KOPT-K1 (cell line): Measurements from ENCODE around the gene STAC3.

Experiments used
- H3K27ac ChIP-seq: fragments of 200-600 bp; sonication (generic); 2 replicates; pipeline ENCODE4 v1.5.1; 2016; ENCODE audit warnings: antibody characterized with exemption, mild to moderate bottlenecking, low read depth, low read length; ENCODE audit not compliant: poor library complexity, severe bottlenecking
- H3K36me3 ChIP-seq: fragments of 200-600 bp; sonication (generic); 2 replicates; pipeline ENCODE4 v1.5.1; 2017; ENCODE audit warnings: antibody characterized with exemption, mild to moderate bottlenecking, low read length, moderate library complexity; ENCODE audit not compliant: insufficient read depth
- H3K9me3 ChIP-seq: fragments of 200-600 bp; sonication (generic); 2 replicates; pipeline ENCODE4 v1.5.1; 2017; ENCODE audit warnings: antibody characterized with exemption, low read length, mild to moderate bottlenecking; ENCODE audit not compliant: insufficient read depth, poor library complexity, severe bottlenecking

STAC3 gene

DNA sequence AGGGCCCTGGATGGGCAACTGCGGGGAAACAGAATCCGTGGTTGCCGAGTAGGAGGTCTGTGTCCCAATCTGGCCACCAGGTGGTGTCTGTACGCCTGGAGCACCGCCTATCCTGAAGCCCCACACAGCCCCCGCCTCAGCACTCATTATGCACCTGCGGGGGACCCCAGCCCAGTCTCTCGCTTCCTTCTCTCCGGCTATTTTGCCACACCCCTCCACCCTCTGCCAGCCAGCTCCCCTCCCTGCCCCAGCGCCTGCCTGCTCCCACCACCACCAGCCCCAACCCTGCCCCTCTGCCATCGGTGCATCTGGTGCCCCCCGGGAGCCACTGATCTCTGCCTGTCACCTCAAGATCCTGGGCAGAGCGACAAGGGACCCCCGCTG is 36.6 kb downstream of the STAC3 start:
- Histone ChIP-seq H3K27ac (no peak overlapping the region), H3K36me3 (no peaks in the 10 kb centered on the region), H3K9me3 (no peaks in the 10 kb centered on the region)

DNA sequence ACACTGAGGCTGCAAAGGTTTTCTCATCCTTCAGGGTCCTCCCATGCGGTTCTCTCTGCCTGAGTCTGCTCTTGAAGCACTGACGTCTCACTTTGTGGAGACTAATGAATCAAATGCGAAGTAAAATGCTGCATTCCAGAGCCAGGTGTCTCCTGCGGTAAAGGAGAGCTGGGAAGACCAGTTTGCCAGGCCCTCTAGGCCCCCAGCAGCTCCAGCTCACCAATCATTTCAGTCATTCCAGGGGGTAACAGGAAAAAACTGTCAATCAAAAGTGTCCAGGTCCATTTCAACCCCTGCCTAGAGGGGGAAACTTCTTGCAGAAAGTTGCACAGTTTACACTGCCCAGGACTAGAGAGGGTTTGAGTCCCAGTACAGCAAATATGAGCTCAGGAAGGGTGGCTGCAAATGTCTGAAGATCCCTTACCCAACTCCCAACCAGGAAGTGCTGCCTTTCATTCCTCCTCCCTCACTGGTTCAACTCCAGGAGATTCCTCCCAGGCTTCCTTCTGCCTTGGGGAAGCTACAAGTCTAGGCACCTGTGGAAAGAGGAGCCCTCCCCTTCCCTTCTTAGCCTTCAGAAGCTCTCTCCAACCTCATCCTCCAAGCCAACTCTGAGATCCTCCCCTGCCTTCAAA is 37.1 kb downstream of the STAC3 start:
- Histone ChIP-seq H3K27ac (no peak overlapping the region), H3K36me3 (no peaks in the 10 kb centered on the region), H3K9me3 (no peaks in the 10 kb centered on the region)

DNA sequence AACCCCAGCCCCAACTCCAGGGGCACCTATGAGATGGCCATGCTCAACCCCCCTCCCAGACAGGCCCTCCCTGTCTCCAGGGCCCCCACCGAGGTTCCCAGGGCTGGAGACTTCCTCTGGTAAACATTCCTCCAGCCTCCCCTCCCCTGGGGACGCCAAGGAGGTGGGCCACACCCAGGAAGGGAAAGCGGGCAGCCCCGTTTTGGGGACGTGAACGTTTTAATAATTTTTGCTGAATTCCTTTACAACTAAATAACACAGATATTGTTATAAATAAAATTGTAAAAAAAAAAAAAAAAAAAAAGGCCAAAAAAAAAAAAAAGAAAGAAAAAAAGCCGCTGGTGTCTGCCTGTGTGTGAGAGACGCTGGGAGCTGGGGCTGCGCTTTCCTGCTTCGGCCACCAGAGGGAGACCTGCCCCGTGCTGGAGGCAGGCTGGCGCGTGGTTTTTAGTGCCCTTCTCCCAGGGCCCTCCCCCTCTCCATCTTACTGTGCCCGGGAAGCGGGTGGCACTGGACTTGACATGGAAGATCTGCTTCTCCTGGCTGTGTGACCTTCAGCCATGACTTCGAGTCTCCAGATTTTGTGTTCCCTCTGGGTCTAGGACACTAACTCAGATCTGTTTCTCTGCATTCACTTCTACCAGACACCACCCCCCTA is 37.8 kb downstream of the STAC3 start:
- H3K27ac ChIP-seq = no peak overlapping the region
- H3K9me3 ChIP-seq = no peaks in the 10 kb centered on the region
- H3K36me3 ChIP-seq = no peaks in the 10 kb centered on the region

DNA sequence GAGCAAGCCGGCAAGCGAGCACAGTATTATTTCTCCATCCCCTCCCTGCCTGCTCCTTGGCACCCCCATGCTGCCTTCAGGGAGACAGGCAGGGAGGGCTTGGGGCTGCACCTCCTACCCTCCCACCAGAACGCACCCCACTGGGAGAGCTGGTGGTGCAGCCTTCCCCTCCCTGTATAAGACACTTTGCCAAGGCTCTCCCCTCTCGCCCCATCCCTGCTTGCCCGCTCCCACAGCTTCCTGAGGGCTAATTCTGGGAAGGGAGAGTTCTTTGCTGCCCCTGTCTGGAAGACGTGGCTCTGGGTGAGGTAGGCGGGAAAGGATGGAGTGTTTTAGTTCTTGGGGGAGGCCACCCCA is 38.3 kb downstream of the STAC3 start:
- Histone ChIP-seq H3K36me3 (no peaks in the 10 kb centered on the region), H3K9me3 (no peaks in the 10 kb centered on the region)

DNA sequence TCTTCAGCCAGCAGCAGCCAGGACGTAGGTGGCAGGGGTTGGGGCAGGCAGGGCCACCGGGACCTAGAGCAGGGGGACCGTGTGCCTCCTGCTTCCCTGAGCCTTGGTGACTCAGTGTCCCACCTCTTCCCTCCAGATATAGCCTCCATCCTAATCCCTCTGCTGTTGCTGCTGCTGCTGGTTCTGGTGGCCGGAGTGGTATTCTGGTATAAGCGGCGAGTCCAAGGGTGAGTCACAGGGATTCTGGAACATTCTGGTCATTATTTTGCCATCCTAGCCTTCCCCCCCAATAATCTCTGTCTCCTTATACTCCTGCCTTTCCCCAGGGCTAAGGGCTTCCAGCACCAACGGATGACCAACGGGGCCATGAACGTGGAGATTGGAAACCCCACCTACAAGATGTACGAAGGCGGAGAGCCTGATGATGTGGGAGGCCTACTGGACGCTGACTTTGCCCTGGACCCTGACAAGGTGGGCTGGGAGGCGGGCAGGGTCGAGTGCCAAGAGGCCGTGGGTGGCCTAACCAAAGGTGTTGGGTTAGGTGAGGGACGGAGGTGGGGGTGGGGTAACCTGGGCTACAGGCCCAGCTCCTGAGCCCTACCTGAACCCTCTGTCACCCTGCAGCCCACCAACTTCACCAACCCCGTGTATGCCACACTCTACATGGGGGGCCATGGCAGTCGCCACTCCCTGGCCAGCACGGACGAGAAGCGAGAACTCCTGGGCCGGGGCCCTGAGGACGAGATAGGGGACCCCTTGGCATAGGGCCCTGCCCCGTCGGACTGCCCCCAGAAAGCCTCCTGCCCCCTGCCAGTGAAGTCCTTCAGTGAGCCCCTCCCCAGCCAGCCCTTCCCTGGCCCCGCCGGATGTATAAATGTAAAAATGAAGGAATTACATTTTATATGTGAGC is 38.9 kb downstream of the STAC3 start:
- Histone ChIP-seq H3K36me3 (no peaks in the 10 kb centered on the region), H3K27ac (no peak overlapping the region), H3K9me3 (no peaks in the 10 kb centered on the region)

More for the DNA sequence above, 38.3 kb downstream of the STAC3 start:
- H3K27ac ChIP-seq = no peak overlapping the region

DNA sequence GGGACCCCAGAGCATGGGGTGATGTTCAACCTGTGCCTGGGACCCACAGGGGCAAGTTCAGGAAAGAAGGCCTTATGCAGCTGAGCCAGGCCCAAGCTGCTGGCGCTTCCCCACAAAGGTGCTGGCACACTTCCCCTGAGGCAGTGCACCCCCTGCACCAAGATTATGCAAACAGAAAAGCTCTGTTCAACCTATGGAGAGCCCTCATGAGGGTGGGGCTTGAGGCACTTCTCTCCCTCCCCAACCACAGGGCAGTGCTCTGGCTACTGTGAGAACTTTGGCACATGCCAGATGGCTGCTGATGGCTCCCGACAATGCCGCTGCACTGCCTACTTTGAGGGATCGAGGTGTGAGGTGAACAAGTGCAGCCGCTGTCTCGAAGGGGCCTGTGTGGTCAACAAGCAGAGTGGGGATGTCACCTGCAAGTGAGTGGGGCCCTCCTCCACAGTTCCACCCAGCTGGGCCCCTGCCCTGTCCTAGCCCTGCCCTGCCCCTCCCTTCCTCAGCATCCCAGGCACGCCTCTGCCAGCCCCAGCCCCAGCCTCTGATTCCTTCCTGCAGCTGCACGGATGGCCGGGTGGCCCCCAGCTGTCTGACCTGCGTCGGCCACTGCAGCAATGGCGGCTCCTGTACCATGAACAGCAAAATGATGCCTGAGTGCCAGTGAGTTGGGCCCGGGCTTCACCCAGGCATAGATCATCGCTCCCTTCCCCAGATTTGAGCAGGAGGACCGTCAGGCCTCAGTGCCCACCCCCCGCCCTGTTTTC is 39.9 kb downstream of the STAC3 start:
- Histone ChIP-seq H3K27ac (no peak overlapping the region), H3K9me3 (no peaks in the 10 kb centered on the region), H3K36me3 (no peaks in the 10 kb centered on the region)

DNA sequence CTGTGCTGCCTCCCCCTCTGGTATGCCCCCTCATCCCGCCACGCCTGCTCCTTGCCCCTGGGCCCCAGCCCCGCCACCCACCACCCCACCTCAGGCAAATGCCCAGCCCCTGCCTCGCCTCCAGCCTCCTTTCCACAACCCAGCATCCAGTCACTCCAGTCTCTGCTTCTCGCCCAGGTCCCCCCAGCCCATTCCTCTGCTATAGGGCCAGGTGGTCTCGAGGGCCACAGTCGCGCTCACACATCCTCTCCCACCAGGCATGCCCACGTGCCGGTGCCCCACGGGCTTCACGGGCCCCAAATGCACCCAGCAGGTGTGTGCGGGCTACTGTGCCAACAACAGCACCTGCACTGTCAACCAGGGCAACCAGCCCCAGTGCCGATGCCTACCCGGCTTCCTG is 40.5 kb downstream of the STAC3 start:
- Histone ChIP-seq H3K27ac (no peak overlapping the region), H3K36me3 (no peaks in the 10 kb centered on the region)

DNA sequence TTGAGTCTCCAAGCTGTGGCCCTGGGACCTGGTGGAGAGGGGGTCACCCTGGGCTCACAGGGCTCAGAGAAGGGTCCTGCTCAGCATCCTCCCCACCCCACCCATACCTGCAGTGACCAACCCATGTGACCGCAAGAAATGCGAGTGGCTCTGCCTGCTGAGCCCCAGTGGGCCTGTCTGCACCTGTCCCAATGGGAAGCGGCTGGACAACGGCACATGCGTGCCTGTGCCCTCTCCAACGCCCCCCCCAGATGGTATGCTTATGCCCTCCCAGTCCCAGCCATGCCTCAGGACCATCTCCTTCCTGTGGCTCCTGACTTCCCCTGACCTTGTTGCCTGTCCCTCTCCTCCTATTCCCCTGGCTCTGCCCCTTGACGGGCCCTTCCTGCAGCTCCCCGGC is 41.1 kb downstream of the STAC3 start:
- Histone ChIP-seq H3K9me3 (no peaks in the 10 kb centered on the region), H3K36me3 (no peaks in the 10 kb centered on the region), H3K27ac (no peak overlapping the region)

More for the DNA sequence above, 40.5 kb downstream of the STAC3 start:
- no peaks in the 10 kb centered on the region for H3K9me3 ChIP-seq

DNA sequence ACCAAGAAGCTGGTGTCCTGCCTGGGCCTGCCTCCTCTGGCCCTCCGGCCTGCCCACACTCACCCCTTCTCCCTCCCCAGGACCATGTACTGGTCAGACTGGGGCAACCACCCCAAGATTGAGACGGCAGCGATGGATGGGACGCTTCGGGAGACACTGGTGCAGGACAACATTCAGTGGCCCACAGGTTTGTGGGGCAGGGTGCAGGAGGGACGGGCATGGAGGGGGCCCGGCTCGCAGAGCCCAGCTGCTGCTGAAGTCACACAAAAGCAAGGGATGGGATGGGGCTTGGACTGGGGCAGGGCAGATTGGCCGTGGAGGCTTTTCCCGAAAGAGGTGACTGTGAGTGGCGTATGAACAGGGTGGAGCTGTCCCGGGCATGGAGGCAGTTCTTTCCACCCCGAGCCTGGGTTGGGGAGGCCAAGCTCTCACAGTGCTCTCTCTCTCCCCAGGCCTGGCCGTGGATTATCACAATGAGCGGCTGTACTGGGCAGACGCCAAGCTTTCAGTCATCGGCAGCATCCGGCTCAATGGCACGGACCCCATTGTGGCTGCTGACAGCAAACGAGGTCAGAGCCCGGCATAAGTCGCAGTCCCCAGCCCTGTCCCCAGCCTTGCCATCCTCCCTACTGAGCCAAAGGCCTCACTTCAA is 42.2 kb downstream of the STAC3 start:
- no peaks in the 10 kb centered on the region for H3K36me3 ChIP-seq
- no peaks in the 10 kb centered on the region for H3K9me3 ChIP-seq
- H3K27ac ChIP-seq = no peak overlapping the region

DNA sequence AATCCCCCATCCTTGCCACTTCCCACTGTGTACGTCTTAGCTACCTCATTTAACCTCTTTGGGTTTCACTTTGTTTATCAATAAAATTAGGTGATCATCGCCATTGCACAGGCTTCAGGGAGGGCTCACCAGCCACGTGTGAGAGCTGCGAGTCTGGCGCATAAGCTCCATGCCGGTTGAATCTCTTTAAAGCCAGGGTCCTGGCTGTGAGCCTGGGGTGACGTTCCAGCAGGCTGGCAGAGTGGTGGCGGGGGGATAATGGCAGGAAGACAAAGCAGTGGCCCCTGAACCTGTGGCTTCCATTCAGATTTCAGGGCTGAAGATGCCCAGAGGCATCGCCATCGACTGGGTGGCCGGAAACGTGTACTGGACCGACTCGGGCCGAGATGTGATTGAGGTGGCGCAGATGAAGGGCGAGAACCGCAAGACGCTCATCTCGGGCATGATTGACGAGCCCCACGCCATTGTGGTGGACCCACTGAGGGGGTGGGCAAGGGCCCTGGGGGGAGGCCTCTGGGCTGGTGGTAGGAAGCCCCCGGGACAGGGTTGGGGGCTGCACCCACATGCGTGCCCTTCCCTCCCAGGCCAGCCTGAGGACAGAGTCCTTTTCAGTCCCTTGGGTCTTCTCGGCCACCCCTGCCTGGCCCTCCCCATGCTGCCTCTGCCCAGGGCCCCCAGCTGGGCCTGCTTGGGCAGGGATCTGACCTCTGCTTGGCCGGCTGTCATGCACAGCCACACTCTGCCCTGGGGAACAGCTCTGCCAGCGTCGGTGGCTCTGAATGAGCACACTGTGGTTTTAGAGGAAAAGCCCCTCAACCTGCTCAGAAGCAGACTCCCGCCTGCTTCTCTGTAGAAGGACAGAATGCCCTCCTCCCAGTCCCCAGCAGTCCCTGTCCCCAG is 43.0 kb downstream of the STAC3 start:
- no peak overlapping the region for H3K27ac ChIP-seq
- no peaks in the 10 kb centered on the region for H3K9me3 ChIP-seq
- no peaks in the 10 kb centered on the region for H3K36me3 ChIP-seq

DNA sequence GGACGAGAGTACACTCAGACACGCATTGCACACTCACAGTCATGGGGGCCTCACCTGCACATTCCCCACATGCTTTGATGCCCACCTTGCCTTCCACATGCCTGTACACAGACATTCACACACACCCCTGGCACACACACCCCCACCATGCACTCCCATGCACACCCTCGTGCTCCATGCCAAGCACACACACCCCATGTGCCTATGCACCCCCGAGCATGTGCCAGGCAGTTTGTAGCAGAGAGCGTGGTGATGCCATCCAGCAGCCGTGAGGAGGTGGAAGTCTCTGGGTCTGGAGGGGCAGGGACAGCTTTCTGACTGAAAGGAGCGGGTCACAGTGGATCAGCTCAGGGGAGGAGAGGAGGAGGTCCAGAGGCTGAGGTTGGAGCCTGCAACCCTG is 45.1 kb downstream of the STAC3 start:
- Histone ChIP-seq H3K36me3 (no peaks in the 10 kb centered on the region), H3K9me3 (no peaks in the 10 kb centered on the region), H3K27ac (no peak overlapping the region)

DNA sequence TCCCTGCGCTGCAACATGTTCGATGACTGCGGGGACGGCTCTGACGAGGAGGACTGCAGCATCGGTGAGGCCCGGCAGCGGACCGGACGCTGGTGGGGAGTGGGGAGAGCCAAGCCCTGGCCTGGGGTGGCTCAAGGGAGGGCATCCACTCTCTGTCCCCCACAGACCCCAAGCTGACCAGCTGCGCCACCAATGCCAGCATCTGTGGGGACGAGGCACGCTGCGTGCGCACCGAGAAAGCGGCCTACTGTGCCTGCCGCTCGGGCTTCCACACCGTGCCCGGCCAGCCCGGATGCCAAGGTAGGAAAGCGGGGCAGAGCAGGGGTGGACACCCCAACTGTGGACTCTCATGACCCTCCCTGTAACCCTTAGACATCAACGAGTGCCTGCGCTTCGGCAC is 45.8 kb downstream of the STAC3 start:
- Histone ChIP-seq H3K27ac (no peak overlapping the region), H3K9me3 (no peaks in the 10 kb centered on the region), H3K36me3 (no peaks in the 10 kb centered on the region)

DNA sequence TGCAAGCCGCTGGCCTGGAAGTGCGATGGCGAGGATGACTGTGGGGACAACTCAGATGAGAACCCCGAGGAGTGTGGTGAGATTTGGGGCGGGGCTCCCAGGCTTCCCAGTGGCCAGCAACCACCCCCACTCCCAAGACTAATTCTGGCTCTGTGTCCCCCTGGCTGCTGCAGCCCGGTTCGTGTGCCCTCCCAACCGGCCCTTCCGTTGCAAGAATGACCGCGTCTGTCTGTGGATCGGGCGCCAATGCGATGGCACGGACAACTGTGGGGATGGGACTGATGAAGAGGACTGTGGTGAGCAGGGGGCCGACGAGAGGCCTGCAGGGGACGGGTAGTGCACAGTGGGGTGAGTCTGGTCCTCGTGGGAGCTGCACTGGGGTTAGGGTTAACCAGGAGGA is 46.5 kb downstream of the STAC3 start:
- Histone ChIP-seq H3K36me3 (no peaks in the 10 kb centered on the region), H3K27ac (no peak overlapping the region)

DNA sequence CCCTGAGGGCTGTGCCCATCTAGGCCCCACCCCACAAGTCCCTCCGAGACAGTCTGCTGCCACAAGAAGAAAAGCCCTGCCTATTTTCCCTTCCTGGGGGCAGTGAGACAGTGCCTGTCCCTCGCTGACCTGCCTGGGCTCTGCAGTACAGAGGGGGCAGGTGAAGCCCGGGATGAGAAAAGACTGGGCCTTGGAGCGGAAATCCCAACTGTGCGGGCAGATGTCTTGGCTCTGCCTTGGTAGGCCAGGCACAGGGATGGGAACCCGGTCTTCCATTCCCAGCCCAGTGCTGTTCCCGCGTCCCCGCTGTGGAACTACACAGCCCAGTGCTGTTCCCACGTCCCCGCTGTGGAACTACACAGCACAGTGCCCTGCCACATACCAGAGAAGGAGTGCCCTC is 47.2 kb downstream of the STAC3 start:
- no peaks in the 10 kb centered on the region for H3K9me3 ChIP-seq
- no peak overlapping the region for H3K27ac ChIP-seq
- H3K36me3 ChIP-seq = no peaks in the 10 kb centered on the region

More for the DNA sequence above, 46.5 kb downstream of the STAC3 start:
- H3K9me3 ChIP-seq = no peaks in the 10 kb centered on the region
